ENCODE measurements around the gene HMGA1. TPM values are rescaled to one million over a fixed set of nuclear protein-coding genes. Genes with fewer than 3 reads are reported as not detected.
"Not testable (repeated sequence)": the region's sequence is repeated elsewhere in the genome, so short reads cannot be mapped to it uniquely, and the experiment has no call there.

Gene HMGA1
- polyA plus RNA-seq, 3 donors: 11.4 to 37.9 (median 17.6) TPM

DNA sequence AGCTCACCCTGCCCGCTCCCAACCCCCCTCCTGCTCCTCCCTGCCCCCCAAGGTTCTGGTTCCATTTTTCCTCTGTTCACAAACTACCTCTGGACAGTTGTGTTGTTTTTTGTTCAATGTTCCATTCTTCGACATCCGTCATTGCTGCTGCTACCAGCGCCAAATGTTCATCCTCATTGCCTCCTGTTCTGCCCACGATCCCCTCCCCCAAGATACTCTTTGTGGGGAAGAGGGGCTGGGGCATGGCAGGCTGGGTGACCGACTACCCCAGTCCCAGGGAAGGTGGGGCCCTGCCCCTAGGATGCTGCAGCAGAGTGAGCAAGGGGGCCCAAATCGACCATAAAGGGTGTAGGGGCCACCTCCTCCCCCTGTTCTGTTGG, 9.1 kb downstream of the HMGA1 start:
- H3K9me3 Mint-ChIP-seq; H3K79me2 ChIP-seq (ENCODE audit: insufficient read depth, low read length); H3K9ac ChIP-seq (ENCODE audit: insufficient read depth, low read length, poor library complexity, severe bottlenecking); H2AFZ ChIP-seq (ENCODE audit: insufficient read depth, low read depth, low read length, poor library complexity, severe bottlenecking); H3K9me3 ChIP-seq (replicated peaks in 1 of 2; ENCODE audit: control insufficient read depth in 1 of 2, insufficient read depth in 1 of 2, low read length in 2 of 2); H3K4me3 Mint-ChIP-seq; H3K27me3 Mint-ChIP-seq (ENCODE audit: low read depth in 3 of 3); DNase-seq; H3K4me2 ChIP-seq (replicated peaks; ENCODE audit: extremely low read depth, low read length, poor library complexity, severe bottlenecking); H3K4me3 ChIP-seq (replicated peaks in 1 of 3; ENCODE audit: low read depth in 2 of 3, low read length in 3 of 3); H3K27me3 ChIP-seq (ENCODE audit: control insufficient read depth in 2 of 2, insufficient read depth in 2 of 2, low read length in 2 of 2); H3K27ac ChIP-seq (ENCODE audit: low read depth in 1 of 2, low read length in 2 of 2): not testable (repeated sequence)
- intact Hi-C loops (cut with micrococcal nuclease): loop anchor here in 1 of 2 donors (5.0 kb wide), 1 partner anchor 48 kb away; no protein-coding TSS in a partner anchor
- WGBS (ENCODE audit: insufficient coverage): no CpG with 5 or more reads among the region's 7 CpGs
- Mint-ChIP-seq H3K4me1 (peaks cover 65% of the 10 kb centered on the region), H3K27ac (peak overlapping the region in 4 of 7 donors; percentile 70 to 92 (median 79)), H3K36me3 (peaks cover 43 to 50% of the 10 kb centered on the region in 2 donors)
- Histone ChIP-seq H3K36me3 (replicated peaks in 1 of 2; ENCODE audit: control insufficient read depth in 1 of 2, insufficient read depth in 2 of 2, low read length in 2 of 2) (peaks cover 24 to 29% of the 10 kb centered on the region in 2 donors), H4K20me1 (ENCODE audit: insufficient read depth, low read length) (peaks cover 57% of the 10 kb centered on the region), H3K4me1 (ENCODE audit: control insufficient read depth in 1 of 2, insufficient read depth in 2 of 2, low read length in 2 of 2) (peaks cover 39 to 50% of the 10 kb centered on the region in 2 donors)

DNA sequence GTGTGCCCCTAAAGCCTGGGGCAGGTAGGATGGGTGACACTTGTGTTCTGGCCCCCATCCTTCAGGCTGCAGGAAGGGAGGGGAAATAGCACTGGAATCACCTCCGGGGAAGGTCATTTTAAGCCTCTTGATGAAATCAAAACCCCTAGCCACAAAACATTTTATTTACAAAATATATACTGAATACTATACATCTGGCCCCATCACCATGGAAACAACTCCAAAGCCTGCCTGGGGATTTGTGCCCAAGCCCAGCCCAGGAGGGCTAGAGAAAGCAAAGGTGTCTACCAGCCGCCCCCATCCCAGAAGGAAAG, 9.5 kb downstream of the HMGA1 start:
- WGBS (ENCODE audit: insufficient coverage): no CpG with 5 or more reads among the region's 2 CpGs
- Mint-ChIP-seq H3K4me1 (peaks cover 65% of the 10 kb centered on the region), H3K9me3 (no peaks in the 10 kb centered on the region), H3K36me3 (peaks cover 38 to 45% of the 10 kb centered on the region in 2 donors), H3K4me3 (no peak overlapping the region), H3K27me3 (ENCODE audit: low read depth in 3 of 3) (no peaks in the 10 kb centered on the region), H3K27ac (peak overlapping the region in 3 of 7 donors; percentile 3 to 85 (median 33))
- DNase-seq: no peak
- Histone ChIP-seq H3K36me3 (replicated peaks in 1 of 2; ENCODE audit: control insufficient read depth in 1 of 2, insufficient read depth in 2 of 2, low read length in 2 of 2) (peaks cover 20 to 25% of the 10 kb centered on the region in 2 donors), H3K27me3 (ENCODE audit: control insufficient read depth in 2 of 2, insufficient read depth in 2 of 2, low read length in 2 of 2) (no peaks in the 10 kb centered on the region), H3K9ac (ENCODE audit: insufficient read depth, low read length, poor library complexity, severe bottlenecking) (no peak overlapping the region), H3K4me3 (replicated peaks in 1 of 3; ENCODE audit: low read depth in 2 of 3, low read length in 3 of 3) (no peak overlapping the region), H4K20me1 (ENCODE audit: insufficient read depth, low read length) (peaks cover 54% of the 10 kb centered on the region), H2AFZ (ENCODE audit: insufficient read depth, low read depth, low read length, poor library complexity, severe bottlenecking) (no peak overlapping the region), H3K9me3 (replicated peaks in 1 of 2; ENCODE audit: control insufficient read depth in 1 of 2, insufficient read depth in 1 of 2, low read length in 2 of 2) (no peaks in the 10 kb centered on the region), H3K79me2 (ENCODE audit: insufficient read depth, low read length) (peaks cover 8% of the 10 kb centered on the region), H3K27ac (ENCODE audit: low read depth in 1 of 2, low read length in 2 of 2) (no peak overlapping the region), H3K4me2 (replicated peaks; ENCODE audit: extremely low read depth, low read length, poor library complexity, severe bottlenecking) (no peak overlapping the region), H3K4me1 (ENCODE audit: control insufficient read depth in 1 of 2, insufficient read depth in 2 of 2, low read length in 2 of 2) (peaks cover 39 to 50% of the 10 kb centered on the region in 2 donors)
- TF ChIP-seq, protein P1, sequence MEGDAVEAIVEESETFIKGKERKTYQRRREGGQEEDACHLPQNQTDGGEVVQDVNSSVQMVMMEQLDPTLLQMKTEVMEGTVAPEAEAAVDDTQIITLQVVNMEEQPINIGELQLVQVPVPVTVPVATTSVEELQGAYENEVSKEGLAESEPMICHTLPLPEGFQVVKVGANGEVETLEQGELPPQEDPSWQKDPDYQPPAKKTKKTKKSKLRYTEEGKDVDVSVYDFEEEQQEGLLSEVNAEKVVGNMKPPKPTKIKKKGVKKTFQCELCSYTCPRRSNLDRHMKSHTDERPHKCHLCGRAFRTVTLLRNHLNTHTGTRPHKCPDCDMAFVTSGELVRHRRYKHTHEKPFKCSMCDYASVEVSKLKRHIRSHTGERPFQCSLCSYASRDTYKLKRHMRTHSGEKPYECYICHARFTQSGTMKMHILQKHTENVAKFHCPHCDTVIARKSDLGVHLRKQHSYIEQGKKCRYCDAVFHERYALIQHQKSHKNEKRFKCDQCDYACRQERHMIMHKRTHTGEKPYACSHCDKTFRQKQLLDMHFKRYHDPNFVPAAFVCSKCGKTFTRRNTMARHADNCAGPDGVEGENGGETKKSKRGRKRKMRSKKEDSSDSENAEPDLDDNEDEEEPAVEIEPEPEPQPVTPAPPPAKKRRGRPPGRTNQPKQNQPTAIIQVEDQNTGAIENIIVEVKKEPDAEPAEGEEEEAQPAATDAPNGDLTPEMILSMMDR (IDR thresholded peaks at IDR 0.05): no peak
- intact Hi-C loops (cut with micrococcal nuclease): loop anchor here in 1 of 2 donors (5.0 kb wide), 1 partner anchor 49 kb away; no protein-coding TSS in a partner anchor
